SK-N-SH treated with all-trans-retinoic acid at 6 μM for 48 hours (cell line): ENCODE results near the gene CFAP161.

Experiments used
- ATAC-seq: fragments of 200-7000 bp; cut with Tn5 transposase; 3 replicates; pipeline ENCODE4 v1.9.1; 2020; ENCODE audit warnings: mild to moderate bottlenecking, moderate library complexity
- ARNTL ChIP-seq: fragments of 450-650 bp; formaldehyde crosslinking; IDR thresholded peaks from 2 replicates; pipeline ENCODE4 v1.5.0; 2020; ENCODE audit warnings: low read depth, mild to moderate bottlenecking, moderate library complexity, borderline replicate concordance
- BACH2 ChIP-seq: fragments of 250-450 bp; sonication (Bioruptor Pico); IDR thresholded peaks from 2 replicates; pipeline ENCODE4 v1.9.0; 2021; ENCODE audit warnings: mild to moderate bottlenecking, borderline replicate concordance
- CSDC2 ChIP-seq: fragments of 250-450 bp; sonication (Bioruptor Pico); IDR thresholded peaks from 2 replicates; pipeline ENCODE4 v1.5.0; 2020; ENCODE audit warnings: mild to moderate bottlenecking, moderate library complexity
- ESRRG ChIP-seq: fragments of 250-450 bp; sonication (Bioruptor Pico); IDR thresholded peaks from 2 replicates; pipeline ENCODE4 v1.6.1; 2021; ENCODE audit warnings: mild to moderate bottlenecking
- OSR1 ChIP-seq: fragments of 250-450 bp; sonication (Bioruptor Pico); IDR thresholded peaks from 2 replicates; pipeline ENCODE4 v1.8.0; 2022; ENCODE audit warnings: moderate library complexity, mild to moderate bottlenecking, inconsistent platforms
- PPARA ChIP-seq: fragments of 250-450 bp; sonication (Bioruptor Pico); IDR thresholded peaks from 2 replicates; pipeline ENCODE4 v1.5.0; 2020; ENCODE audit warnings: mild to moderate bottlenecking, borderline replicate concordance
- SNAI2 ChIP-seq: fragments of 250-450 bp; sonication (Bioruptor Pico); IDR thresholded peaks from 2 replicates; pipeline ENCODE4 v1.5.0; 2020; ENCODE audit warnings: mild to moderate bottlenecking, moderate library complexity
- TCF4 ChIP-seq: fragments of 250-450 bp; sonication (Bioruptor Pico); IDR thresholded peaks from 2 replicates; pipeline ENCODE4 v1.8.0; 2021; ENCODE audit warnings: mild to moderate bottlenecking, moderate library complexity, borderline replicate concordance
- TOX ChIP-seq: fragments of 250-450 bp; sonication (Bioruptor Pico); IDR thresholded peaks from 2 replicates; pipeline ENCODE4 v1.8.0; 2021; ENCODE audit warnings: mild to moderate bottlenecking, moderate library complexity, borderline replicate concordance
- ZC3H10 ChIP-seq: fragments of 250-450 bp; sonication (Bioruptor Pico); IDR thresholded peaks from 2 replicates; pipeline ENCODE4 v1.5.1; 2021; ENCODE audit warnings: mild to moderate bottlenecking, moderate library complexity
- ZFP3 ChIP-seq: fragments of 250-450 bp; sonication (Bioruptor Pico); IDR thresholded peaks from 2 replicates; pipeline ENCODE4 v1.5.0; 2020; ENCODE audit warnings: mild to moderate bottlenecking, moderate library complexity
- ZFP30 ChIP-seq: fragments of 450-650 bp; formaldehyde crosslinking; IDR thresholded peaks from 2 replicates; pipeline ENCODE4 v1.5.0; 2022; ENCODE audit warnings: mild to moderate bottlenecking, moderate library complexity
- ZNF565 ChIP-seq: fragments of 450-650 bp; formaldehyde crosslinking; conservative IDR thresholded peaks from 2 replicates; pipeline ENCODE4 v1.5.0; 2020; ENCODE audit warnings: low read depth, mild to moderate bottlenecking, moderate library complexity
- ZNF70 ChIP-seq: fragments of 450-650 bp; formaldehyde crosslinking; IDR thresholded peaks from 2 replicates; pipeline ENCODE4 v1.5.0; 2020; ENCODE audit warnings: mild to moderate bottlenecking, moderate library complexity
- ZNF8 ChIP-seq: fragments of 450-650 bp; formaldehyde crosslinking; IDR thresholded peaks from 2 replicates; pipeline ENCODE4 v1.5.0; 2020; ENCODE audit warnings: mild to moderate bottlenecking, moderate library complexity
- TF ChIP-seq, protein P1 (sequence below): fragments of 250-450 bp; sonication (Bioruptor Pico); IDR thresholded peaks from 2 replicates; pipeline ENCODE4 v1.5.0; 2020; ENCODE audit warnings: mild to moderate bottlenecking, moderate library complexity
- TF ChIP-seq, protein P2 (sequence below): fragments of 250-450 bp; sonication (Bioruptor Pico); IDR thresholded peaks from 2 replicates; pipeline ENCODE4 v1.8.0; 2021; ENCODE audit warnings: low read depth, mild to moderate bottlenecking, moderate library complexity, borderline replicate concordance
- TF ChIP-seq, protein P3 (sequence below): fragments of 250-450 bp; sonication (Bioruptor Pico); IDR thresholded peaks from 2 replicates; pipeline ENCODE4 v1.5.1; 2021; ENCODE audit warnings: mild to moderate bottlenecking, moderate library complexity
- TF ChIP-seq, protein P4 (sequence below): fragments of 250-450 bp; sonication (Bioruptor Pico); IDR thresholded peaks from 2 replicates; pipeline ENCODE4 v1.5.1; 2020; ENCODE audit warnings: low read depth, mild to moderate bottlenecking, moderate library complexity

Gene CFAP161

DNA sequence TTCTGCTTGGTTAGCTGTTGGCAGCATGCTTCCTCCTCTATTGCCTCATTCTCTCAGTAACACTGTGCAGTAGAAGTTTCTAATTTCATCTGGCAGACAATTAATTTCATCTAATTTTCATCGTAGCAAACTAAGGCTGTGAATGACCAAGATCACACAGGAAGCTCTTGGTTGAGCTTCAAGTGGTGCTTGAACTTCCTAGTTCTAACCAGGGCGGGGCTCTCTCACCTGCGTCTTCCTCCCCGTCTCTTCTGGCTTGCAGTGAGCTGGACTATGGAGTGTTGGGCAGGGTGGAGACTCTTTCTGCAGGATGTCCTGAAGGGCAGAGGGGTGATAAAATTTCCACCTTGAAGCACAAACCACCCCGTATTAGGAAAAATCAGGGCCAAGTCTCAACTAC lies 60.7 kb downstream of the CFAP161 start:
- TF ChIP-seq ZFP3 (no peak), SNAI2 (CRISPR knock-in tag) (no peak), ARNTL (CRISPR knock-in tag) (no peak), ESRRG (CRISPR knock-in tag) (no peak), PPARA (CRISPR knock-in tag) (no peak)
- TF ChIP-seq, protein P1, sequence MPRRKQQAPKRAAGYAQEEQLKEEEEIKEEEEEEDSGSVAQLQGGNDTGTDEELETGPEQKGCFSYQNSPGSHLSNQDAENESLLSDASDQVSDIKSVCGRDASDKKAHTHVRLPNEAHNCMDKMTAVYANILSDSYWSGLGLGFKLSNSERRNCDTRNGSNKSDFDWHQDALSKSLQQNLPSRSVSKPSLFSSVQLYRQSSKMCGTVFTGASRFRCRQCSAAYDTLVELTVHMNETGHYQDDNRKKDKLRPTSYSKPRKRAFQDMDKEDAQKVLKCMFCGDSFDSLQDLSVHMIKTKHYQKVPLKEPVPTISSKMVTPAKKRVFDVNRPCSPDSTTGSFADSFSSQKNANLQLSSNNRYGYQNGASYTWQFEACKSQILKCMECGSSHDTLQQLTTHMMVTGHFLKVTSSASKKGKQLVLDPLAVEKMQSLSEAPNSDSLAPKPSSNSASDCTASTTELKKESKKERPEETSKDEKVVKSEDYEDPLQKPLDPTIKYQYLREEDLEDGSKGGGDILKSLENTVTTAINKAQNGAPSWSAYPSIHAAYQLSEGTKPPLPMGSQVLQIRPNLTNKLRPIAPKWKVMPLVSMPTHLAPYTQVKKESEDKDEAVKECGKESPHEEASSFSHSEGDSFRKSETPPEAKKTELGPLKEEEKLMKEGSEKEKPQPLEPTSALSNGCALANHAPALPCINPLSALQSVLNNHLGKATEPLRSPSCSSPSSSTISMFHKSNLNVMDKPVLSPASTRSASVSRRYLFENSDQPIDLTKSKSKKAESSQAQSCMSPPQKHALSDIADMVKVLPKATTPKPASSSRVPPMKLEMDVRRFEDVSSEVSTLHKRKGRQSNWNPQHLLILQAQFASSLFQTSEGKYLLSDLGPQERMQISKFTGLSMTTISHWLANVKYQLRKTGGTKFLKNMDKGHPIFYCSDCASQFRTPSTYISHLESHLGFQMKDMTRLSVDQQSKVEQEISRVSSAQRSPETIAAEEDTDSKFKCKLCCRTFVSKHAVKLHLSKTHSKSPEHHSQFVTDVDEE, result no peak
- TF ChIP-seq, protein P2, sequence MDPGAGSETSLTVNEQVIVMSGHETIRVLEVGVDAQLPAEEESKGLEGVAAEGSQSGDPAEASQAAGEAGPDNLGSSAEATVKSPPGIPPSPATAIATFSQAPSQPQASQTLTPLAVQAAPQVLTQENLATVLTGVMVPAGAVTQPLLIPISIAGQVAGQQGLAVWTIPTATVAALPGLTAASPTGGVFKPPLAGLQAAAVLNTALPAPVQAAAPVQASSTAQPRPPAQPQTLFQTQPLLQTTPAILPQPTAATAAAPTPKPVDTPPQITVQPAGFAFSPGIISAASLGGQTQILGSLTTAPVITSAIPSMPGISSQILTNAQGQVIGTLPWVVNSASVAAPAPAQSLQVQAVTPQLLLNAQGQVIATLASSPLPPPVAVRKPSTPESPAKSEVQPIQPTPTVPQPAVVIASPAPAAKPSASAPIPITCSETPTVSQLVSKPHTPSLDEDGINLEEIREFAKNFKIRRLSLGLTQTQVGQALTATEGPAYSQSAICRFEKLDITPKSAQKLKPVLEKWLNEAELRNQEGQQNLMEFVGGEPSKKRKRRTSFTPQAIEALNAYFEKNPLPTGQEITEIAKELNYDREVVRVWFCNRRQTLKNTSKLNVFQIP (CRISPR knock-in tag), result no peak
- TF ChIP-seq, all 23 proteins: peak for 0
- no peak for ATAC-seq

DNA sequence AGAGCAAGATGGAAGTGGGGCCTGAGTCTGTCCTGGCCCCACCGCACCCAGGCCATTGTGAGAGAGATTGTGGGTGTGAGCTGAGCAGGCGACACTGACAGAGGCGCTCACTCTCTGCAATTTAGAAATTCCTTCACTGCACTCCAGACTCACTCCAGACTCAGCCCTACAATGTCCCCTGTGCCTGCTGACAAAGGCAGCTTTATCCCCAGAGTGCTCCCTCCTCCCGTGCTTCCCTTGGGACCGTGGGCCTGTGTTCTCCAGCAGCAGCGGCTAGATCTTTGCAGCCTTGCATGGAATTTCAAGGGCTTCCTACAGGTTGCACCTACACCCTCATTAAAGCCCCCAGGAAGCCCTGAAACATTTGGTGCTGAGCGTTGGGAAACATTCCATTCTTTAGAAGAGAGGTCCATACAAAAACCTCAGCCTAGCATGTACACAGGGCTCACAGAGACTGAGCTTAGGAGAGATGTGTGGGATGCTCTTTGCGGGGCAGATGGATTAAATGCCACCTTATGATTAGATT lies 61.3 kb downstream of the CFAP161 start:
- no peak for ATAC-seq
- no peak for TF ChIP-seq OSR1 (CRISPR knock-in tag)
- TF ChIP-seq ZNF565 (CRISPR knock-in tag), result no peak
- TF ChIP-seq, protein P3, sequence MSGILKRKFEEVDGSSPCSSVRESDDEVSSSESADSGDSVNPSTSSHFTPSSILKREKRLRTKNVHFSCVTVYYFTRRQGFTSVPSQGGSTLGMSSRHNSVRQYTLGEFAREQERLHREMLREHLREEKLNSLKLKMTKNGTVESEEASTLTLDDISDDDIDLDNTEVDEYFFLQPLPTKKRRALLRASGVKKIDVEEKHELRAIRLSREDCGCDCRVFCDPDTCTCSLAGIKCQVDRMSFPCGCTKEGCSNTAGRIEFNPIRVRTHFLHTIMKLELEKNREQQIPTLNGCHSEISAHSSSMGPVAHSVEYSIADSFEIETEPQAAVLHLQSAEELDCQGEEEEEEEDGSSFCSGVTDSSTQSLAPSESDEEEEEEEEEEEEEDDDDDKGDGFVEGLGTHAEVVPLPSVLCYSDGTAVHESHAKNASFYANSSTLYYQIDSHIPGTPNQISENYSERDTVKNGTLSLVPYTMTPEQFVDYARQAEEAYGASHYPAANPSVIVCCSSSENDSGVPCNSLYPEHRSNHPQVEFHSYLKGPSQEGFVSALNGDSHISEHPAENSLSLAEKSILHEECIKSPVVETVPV (CRISPR knock-in tag), result no peak
- TF ChIP-seq, all 23 proteins: peak for 0

DNA sequence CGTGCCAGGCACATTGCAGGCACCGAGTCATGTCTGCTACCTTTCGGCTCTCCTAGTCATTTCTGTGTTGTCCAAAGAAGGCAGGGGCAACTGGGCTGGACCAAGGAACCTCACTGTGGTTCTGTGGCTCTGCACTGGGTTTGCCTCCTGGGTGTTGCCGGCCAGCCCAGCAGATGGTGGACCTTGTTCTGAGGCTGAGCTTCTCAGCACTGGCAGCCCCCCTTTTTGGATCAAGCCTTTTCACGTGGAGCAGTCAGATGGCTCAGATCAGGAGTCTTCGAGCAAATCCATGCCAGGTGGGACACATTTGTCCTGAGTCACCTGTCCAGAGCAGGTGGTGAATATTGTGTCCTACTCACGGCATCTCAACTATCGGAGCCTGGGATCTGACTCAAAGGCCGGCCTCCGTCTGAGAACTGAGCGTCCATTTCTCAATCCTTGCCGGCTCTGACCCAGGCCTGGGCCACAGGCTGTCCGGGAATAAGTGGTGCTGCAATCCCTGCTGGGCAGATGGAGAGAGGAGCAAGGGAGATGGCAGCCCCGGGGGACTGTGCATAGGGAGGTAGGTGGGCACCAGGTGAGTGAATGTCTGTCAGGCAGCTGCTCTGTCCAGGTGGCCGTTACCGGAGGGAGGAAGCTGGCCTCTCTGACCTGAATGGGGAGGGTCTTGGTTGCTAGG lies 62.6 kb downstream of the CFAP161 start, which contains the start of gene IL16:
Gene IL16 (plus strand): TSS at position 304 of the 679 bp plus-strand sequence. CDS start 28,521 bp downstream, outside the sequence.
- no peak for TF ChIP-seq ZFP30
- no peak for TF ChIP-seq ESRRG (CRISPR knock-in tag)
- TF ChIP-seq, protein P1, result no peak
- TF ChIP-seq, protein P4, sequence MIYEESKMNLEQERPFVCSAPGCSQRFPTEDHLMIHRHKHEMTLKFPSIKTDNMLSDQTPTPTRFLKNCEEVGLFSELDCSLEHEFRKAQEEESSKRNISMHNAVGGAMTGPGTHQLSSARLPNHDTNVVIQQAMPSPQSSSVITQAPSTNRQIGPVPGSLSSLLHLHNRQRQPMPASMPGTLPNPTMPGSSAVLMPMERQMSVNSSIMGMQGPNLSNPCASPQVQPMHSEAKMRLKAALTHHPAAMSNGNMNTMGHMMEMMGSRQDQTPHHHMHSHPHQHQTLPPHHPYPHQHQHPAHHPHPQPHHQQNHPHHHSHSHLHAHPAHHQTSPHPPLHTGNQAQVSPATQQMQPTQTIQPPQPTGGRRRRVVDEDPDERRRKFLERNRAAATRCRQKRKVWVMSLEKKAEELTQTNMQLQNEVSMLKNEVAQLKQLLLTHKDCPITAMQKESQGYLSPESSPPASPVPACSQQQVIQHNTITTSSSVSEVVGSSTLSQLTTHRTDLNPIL, result no peak
- no peak for TF ChIP-seq CSDC2 (CRISPR knock-in tag)
- no peak for TF ChIP-seq TOX (CRISPR knock-in tag)
- no peak for TF ChIP-seq ZC3H10 (CRISPR knock-in tag)
- TF ChIP-seq TCF4 (CRISPR knock-in tag), result no peak
- no peak for TF ChIP-seq ZNF8 (CRISPR knock-in tag)
- no peak for TF ChIP-seq PPARA (CRISPR knock-in tag)
- no peak for TF ChIP-seq ZNF70 (CRISPR knock-in tag)
- TF ChIP-seq ARNTL (CRISPR knock-in tag), result no peak
- TF ChIP-seq BACH2 (CRISPR knock-in tag), result no peak
- no peak for TF ChIP-seq OSR1 (CRISPR knock-in tag)
- ATAC-seq, result no peak; the same call in 2 of the 3 replicates
